ENCODE data around the gene KCTD17.

The KCTD17 gene

DNA sequence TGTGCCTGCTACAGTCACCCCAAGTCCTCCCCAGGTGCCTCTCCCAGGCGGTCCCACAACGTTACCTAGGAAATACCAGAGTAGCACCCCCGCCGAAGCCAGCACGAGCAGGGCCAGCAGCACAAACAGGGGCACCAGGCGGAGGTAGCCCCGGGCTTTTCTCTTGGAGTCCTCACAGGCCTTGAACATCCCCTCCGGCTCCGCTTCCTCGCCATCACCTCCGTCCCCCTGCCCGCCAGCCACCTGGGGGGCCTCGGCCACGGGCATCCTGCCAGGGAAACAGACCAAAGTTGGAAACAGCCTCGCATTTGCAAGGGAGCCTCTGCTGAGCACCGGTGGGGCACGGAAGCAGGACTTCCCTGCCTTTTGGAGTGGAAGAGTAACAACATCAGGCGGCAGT lies 51.6 kb downstream of the KCTD17 start:
- peaks cover 0 to 3% of the 10 kb centered on the region in 2 donors for H3K4me1 ChIP-seq (ENCODE audit: control insufficient read depth in 2 of 2, insufficient read depth in 1 of 2, low read depth in 1 of 2, low read length in 2 of 2)
- no peaks in the 10 kb centered on the region for H3K79me1 ChIP-seq (ENCODE audit: low read depth, low read length)
- peak overlapping the region; percentile 9 for H3K14ac ChIP-seq (ENCODE audit: low read length)
- no CpG with 5 or more reads among the region's 18 CpGs for WGBS, 2 donors (ENCODE audit: extremely low coverage in 2 of 2, insufficient read length in 2 of 2, insufficient replicate concordance in 1 of 2)
- no peak for DNase-seq (ENCODE audit: low spot score)
- no peak overlapping the region for H3K4ac ChIP-seq (ENCODE audit: low read length)
- peak overlapping the region; percentile 35 for H2AK5ac ChIP-seq (ENCODE audit: low read depth, low read length)
- no peak overlapping the region for H3K18ac ChIP-seq (ENCODE audit: low read length)
- no peak overlapping the region for H2BK120ac ChIP-seq (ENCODE audit: low read depth, low read length)
- H3K27ac ChIP-seq (replicated peaks; ENCODE audit: low read length) = no peak overlapping the region
- H3K4me3 ChIP-seq (ENCODE audit: low read length in 2 of 2) = no peak overlapping the region
- H3K23ac ChIP-seq (ENCODE audit: low read depth, low read length, poor library complexity) = no peak overlapping the region
- H4K91ac ChIP-seq (ENCODE audit: low read depth, low read length, poor library complexity) = no peak overlapping the region
- no peak overlapping the region for H3K4me2 ChIP-seq (ENCODE audit: insufficient read depth, low read length, poor library complexity, severe bottlenecking)
- peaks cover 0 to 62% (median under 1%) of the 10 kb centered on the region in 3 experiments for H3K27me3 ChIP-seq (ENCODE audit: control insufficient read depth in 3 of 3, insufficient read depth in 3 of 3, low read depth in 1 of 3, low read length in 3 of 3)
- H4K8ac ChIP-seq (ENCODE audit: low read depth, low read length) = no peak overlapping the region
- peak overlapping the region; percentile 3 for H2BK5ac ChIP-seq (ENCODE audit: low read length)
- no peak overlapping the region for H2BK12ac ChIP-seq (ENCODE audit: low read length)
- H2AFZ ChIP-seq (ENCODE audit: low read length) = no peak overlapping the region
- H2BK15ac ChIP-seq (ENCODE audit: low read length) = peak overlapping the region; percentile 56
- H3K9ac ChIP-seq (ENCODE audit: low read depth, low read length, poor library complexity) = no peak overlapping the region
- no peaks in the 10 kb centered on the region for H3K9me3 ChIP-seq (replicated peaks in 1 of 2; ENCODE audit: control insufficient read depth in 2 of 2, insufficient read depth in 1 of 2, low read depth in 1 of 2, low read length in 2 of 2)
- no peaks in the 10 kb centered on the region for H3K36me3 ChIP-seq (replicated peaks in 1 of 2; ENCODE audit: control insufficient read depth in 2 of 2, insufficient read depth in 2 of 2, low read length in 2 of 2)

DNA sequence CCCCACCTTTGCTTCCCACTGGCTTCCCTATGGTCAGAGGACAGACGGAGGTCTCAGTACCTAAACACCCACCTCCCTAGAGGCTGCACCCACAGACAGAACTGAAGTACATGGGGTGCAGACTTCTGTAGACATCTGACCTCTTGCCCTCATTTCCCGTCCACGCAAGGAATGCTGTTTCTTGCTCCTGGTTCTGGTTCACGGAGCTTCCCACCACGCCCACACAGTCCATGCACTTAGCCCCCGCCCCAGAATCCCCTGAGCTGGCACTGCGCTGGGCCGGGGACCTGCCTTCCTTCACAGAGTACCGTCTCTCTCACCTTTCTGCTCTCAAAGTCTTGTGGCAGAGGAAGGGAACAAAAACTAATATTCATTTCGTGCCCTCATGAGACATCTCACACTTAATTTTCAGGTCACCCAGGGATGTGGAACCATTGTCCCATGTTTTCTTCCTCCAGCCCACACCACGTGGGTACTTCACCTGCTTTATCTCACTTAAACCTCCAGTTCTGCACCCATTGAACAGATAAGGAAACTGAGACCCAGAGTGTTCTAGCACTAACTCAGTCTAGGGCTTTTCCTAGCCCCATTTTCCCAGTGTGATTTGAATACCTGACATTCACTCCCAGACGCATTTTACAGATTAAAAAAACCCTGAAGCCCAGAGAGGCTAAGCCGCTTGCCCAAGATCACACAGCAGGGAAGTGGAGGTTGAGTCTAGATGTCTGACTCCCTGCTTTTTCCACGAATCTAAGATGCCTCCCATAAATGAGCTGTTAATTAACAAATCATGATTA lies 52.3 kb downstream of the KCTD17 start:
- Histone ChIP-seq H2BK5ac (ENCODE audit: low read length) (peak overlapping the region; percentile 3), H3K23ac (ENCODE audit: low read depth, low read length, poor library complexity) (no peak overlapping the region), H3K4ac (ENCODE audit: low read length) (no peak overlapping the region), H2AK5ac (ENCODE audit: low read depth, low read length) (peak overlapping the region; percentile 35), H2AFZ (ENCODE audit: low read length) (no peak overlapping the region), H4K91ac (ENCODE audit: low read depth, low read length, poor library complexity) (no peak overlapping the region), H3K27ac (replicated peaks; ENCODE audit: low read length) (no peak overlapping the region), H3K4me1 (ENCODE audit: control insufficient read depth in 2 of 2, insufficient read depth in 1 of 2, low read depth in 1 of 2, low read length in 2 of 2) (peaks cover 0 to 3% of the 10 kb centered on the region in 2 donors), H3K36me3 (replicated peaks in 1 of 2; ENCODE audit: control insufficient read depth in 2 of 2, insufficient read depth in 2 of 2, low read length in 2 of 2) (no peaks in the 10 kb centered on the region), H2BK15ac (ENCODE audit: low read length) (peak overlapping the region; percentile 56), H3K4me3 (ENCODE audit: low read length in 2 of 2) (no peak overlapping the region), H3K14ac (ENCODE audit: low read length) (no peak overlapping the region), H3K9ac (ENCODE audit: low read depth, low read length, poor library complexity) (no peak overlapping the region), H3K18ac (ENCODE audit: low read length) (no peak overlapping the region), H3K4me2 (ENCODE audit: insufficient read depth, low read length, poor library complexity, severe bottlenecking) (no peak overlapping the region), H3K9me3 (replicated peaks in 1 of 2; ENCODE audit: control insufficient read depth in 2 of 2, insufficient read depth in 1 of 2, low read depth in 1 of 2, low read length in 2 of 2) (no peaks in the 10 kb centered on the region), H2BK12ac (ENCODE audit: low read length) (no peak overlapping the region), H4K8ac (ENCODE audit: low read depth, low read length) (no peak overlapping the region), H2BK120ac (ENCODE audit: low read depth, low read length) (no peak overlapping the region), H3K79me1 (ENCODE audit: low read depth, low read length) (no peaks in the 10 kb centered on the region), H3K27me3 (ENCODE audit: control insufficient read depth in 3 of 3, insufficient read depth in 3 of 3, low read depth in 1 of 3, low read length in 3 of 3) (peaks cover 0 to 63% (median 0%) of the 10 kb centered on the region in 3 experiments)
- no peak for DNase-seq (ENCODE audit: low spot score)
- WGBS, 2 donors (ENCODE audit: extremely low coverage in 2 of 2, insufficient read length in 2 of 2, insufficient replicate concordance in 1 of 2) = no CpG with 5 or more reads among the region's 14 CpGs

DNA sequence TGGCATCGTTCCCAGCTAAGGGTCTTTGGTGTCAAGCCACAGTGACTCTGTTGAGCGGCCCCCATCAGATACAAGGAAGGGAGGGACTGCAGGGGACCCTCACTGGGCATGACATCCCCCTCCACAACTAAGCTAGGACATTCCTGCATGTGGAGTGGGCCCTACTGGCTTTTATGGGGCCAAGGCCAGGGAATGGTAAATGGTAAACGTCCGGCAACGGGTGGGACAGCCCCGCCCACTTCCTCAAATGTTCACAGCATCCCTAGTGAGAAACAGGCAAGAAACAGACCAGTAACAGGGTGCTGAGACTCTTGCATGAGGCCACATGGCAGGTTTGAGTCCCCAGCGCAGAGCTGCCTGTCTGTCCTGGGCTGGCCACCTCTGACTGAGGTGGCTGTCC lies 53.6 kb downstream of the KCTD17 start:
- Histone ChIP-seq H2BK120ac (ENCODE audit: low read depth, low read length) (no peak overlapping the region), H2AFZ (ENCODE audit: low read length) (peak overlapping the region; percentile 8), H2BK12ac (ENCODE audit: low read length) (no peak overlapping the region), H3K79me1 (ENCODE audit: low read depth, low read length) (no peaks in the 10 kb centered on the region), H3K36me3 (replicated peaks in 1 of 2; ENCODE audit: control insufficient read depth in 2 of 2, insufficient read depth in 2 of 2, low read length in 2 of 2) (no peaks in the 10 kb centered on the region), H3K14ac (ENCODE audit: low read length) (no peak overlapping the region), H3K4me1 (ENCODE audit: control insufficient read depth in 2 of 2, insufficient read depth in 1 of 2, low read depth in 1 of 2, low read length in 2 of 2) (peaks cover 0 to 3% of the 10 kb centered on the region in 2 donors), H4K8ac (ENCODE audit: low read depth, low read length) (no peak overlapping the region), H3K18ac (ENCODE audit: low read length) (no peak overlapping the region), H4K91ac (ENCODE audit: low read depth, low read length, poor library complexity) (no peak overlapping the region), H3K4me3 (ENCODE audit: low read length in 2 of 2) (no peak overlapping the region), H3K4ac (ENCODE audit: low read length) (no peak overlapping the region), H3K9ac (ENCODE audit: low read depth, low read length, poor library complexity) (no peak overlapping the region), H3K4me2 (ENCODE audit: insufficient read depth, low read length, poor library complexity, severe bottlenecking) (no peak overlapping the region), H2BK15ac (ENCODE audit: low read length) (no peak overlapping the region), H3K9me3 (replicated peaks in 1 of 2; ENCODE audit: control insufficient read depth in 2 of 2, insufficient read depth in 1 of 2, low read depth in 1 of 2, low read length in 2 of 2) (no peaks in the 10 kb centered on the region), H3K27me3 (ENCODE audit: control insufficient read depth in 3 of 3, insufficient read depth in 3 of 3, low read depth in 1 of 3, low read length in 3 of 3) (peaks cover 0 to 59% (median 0%) of the 10 kb centered on the region in 3 experiments), H2BK5ac (ENCODE audit: low read length) (no peak overlapping the region), H2AK5ac (ENCODE audit: low read depth, low read length) (no peak overlapping the region), H3K27ac (replicated peaks; ENCODE audit: low read length) (no peak overlapping the region), H3K23ac (ENCODE audit: low read depth, low read length, poor library complexity) (no peak overlapping the region)
- WGBS, 2 donors (ENCODE audit: extremely low coverage in 2 of 2, insufficient read length in 2 of 2, insufficient replicate concordance in 1 of 2) = no CpG with 5 or more reads among the region's 7 CpGs
- no peak for DNase-seq (ENCODE audit: low spot score)

- no CpG with 5 or more reads among the region's 5 CpGs for WGBS, 2 donors (ENCODE audit: extremely low coverage in 2 of 2, insufficient read length in 2 of 2, insufficient replicate concordance in 1 of 2)
These were observed 54.4 kb downstream of the KCTD17 start for GRCh38 chr22:37105990-37106389.

More at GRCh38 chr22:37105990-37106389, 54.4 kb downstream of the KCTD17 start:
- Histone ChIP-seq H3K4me3 (ENCODE audit: low read length in 2 of 2) (no peak overlapping the region), H3K4me2 (ENCODE audit: insufficient read depth, low read length, poor library complexity, severe bottlenecking) (no peak overlapping the region), H2BK15ac (ENCODE audit: low read length) (no peak overlapping the region), H3K79me1 (ENCODE audit: low read depth, low read length) (no peaks in the 10 kb centered on the region), H3K4me1 (ENCODE audit: control insufficient read depth in 2 of 2, insufficient read depth in 1 of 2, low read depth in 1 of 2, low read length in 2 of 2) (peaks cover 0 to 3% of the 10 kb centered on the region in 2 donors), H4K8ac (ENCODE audit: low read depth, low read length) (no peak overlapping the region), H2AFZ (ENCODE audit: low read length) (no peak overlapping the region), H3K9ac (ENCODE audit: low read depth, low read length, poor library complexity) (no peak overlapping the region), H3K27ac (replicated peaks; ENCODE audit: low read length) (no peak overlapping the region), H2BK120ac (ENCODE audit: low read depth, low read length) (no peak overlapping the region), H3K36me3 (replicated peaks in 1 of 2; ENCODE audit: control insufficient read depth in 2 of 2, insufficient read depth in 2 of 2, low read length in 2 of 2) (no peaks in the 10 kb centered on the region), H3K9me3 (replicated peaks in 1 of 2; ENCODE audit: control insufficient read depth in 2 of 2, insufficient read depth in 1 of 2, low read depth in 1 of 2, low read length in 2 of 2) (no peaks in the 10 kb centered on the region), H3K4ac (ENCODE audit: low read length) (no peak overlapping the region), H3K23ac (ENCODE audit: low read depth, low read length, poor library complexity) (no peak overlapping the region), H3K27me3 (ENCODE audit: control insufficient read depth in 3 of 3, insufficient read depth in 3 of 3, low read depth in 1 of 3, low read length in 3 of 3) (peaks cover 0 to 54% (median 0%) of the 10 kb centered on the region in 3 experiments), H2BK5ac (ENCODE audit: low read length) (no peak overlapping the region), H3K18ac (ENCODE audit: low read length) (no peak overlapping the region), H3K14ac (ENCODE audit: low read length) (no peak overlapping the region), H2AK5ac (ENCODE audit: low read depth, low read length) (peak overlapping the region; percentile 30), H4K91ac (ENCODE audit: low read depth, low read length, poor library complexity) (no peak overlapping the region), H2BK12ac (ENCODE audit: low read length) (no peak overlapping the region)
- DNase-seq (ENCODE audit: low spot score) = no peak
